ENCODE data around the gene GLYATL2. TPM values are rescaled to one million over a fixed set of nuclear protein-coding genes. Genes with fewer than 3 reads are reported as not detected.

GLYATL2 gene
- total and polyA plus RNA-seq, 8 donors, result not detected

DNA sequence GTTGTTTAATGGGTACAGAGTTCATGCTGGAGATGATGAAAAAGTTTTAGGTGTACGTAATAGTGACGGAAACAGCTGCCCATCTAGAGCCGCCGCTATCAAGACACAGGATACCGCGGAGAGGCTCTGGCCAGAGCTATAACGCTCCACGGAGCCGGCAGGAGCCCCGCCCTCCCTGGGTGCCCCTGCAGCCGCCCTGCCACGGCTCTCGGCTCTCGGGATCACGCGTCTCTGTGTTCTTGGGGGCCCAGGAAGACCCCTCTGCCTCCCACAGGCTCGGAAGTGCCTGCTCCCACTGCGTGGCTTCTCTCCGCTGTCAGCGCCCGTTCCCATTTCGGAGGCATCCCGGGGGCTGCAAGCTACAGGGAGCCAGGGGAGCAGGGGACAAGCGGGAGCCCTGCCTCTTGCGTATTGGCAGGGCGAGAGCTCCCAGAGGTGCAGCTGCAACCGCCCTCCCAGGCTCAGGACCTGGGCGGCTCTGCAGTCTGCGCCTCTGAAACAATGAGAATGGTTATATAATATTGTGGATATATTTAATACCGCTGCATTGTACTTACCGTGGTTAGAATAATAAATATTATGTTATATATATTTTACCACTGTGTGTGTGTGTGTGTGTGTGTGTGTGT lies 13.7 kb downstream of the GLYATL2 start:
- peak in 1 of 4 donors; percentile 57 for ATAC-seq
- DNase-seq, result peak in 1 of 6 donors; percentile 43
- Histone ChIP-seq H3K4me3 (no peak overlapping the region), H3K27me3 (no peaks in the 10 kb centered on the region), H3K9me3 (no peaks in the 10 kb centered on the region), H3K4me1 (no peaks in the 10 kb centered on the region), H3K27ac (no peak overlapping the region), H3K36me3 (no peaks in the 10 kb centered on the region)
- no peak for FAIRE-seq
- TF ChIP-seq, protein P1, sequence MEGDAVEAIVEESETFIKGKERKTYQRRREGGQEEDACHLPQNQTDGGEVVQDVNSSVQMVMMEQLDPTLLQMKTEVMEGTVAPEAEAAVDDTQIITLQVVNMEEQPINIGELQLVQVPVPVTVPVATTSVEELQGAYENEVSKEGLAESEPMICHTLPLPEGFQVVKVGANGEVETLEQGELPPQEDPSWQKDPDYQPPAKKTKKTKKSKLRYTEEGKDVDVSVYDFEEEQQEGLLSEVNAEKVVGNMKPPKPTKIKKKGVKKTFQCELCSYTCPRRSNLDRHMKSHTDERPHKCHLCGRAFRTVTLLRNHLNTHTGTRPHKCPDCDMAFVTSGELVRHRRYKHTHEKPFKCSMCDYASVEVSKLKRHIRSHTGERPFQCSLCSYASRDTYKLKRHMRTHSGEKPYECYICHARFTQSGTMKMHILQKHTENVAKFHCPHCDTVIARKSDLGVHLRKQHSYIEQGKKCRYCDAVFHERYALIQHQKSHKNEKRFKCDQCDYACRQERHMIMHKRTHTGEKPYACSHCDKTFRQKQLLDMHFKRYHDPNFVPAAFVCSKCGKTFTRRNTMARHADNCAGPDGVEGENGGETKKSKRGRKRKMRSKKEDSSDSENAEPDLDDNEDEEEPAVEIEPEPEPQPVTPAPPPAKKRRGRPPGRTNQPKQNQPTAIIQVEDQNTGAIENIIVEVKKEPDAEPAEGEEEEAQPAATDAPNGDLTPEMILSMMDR (IDR thresholded peaks at IDR 0.05), result no peak
- WGBS, 2 donors, result 24 to 36% methylated on average over 28 to 31 of the region's 31 CpGs
- intact Hi-C loops (cut with DNase I), result no loop called here

DNA sequence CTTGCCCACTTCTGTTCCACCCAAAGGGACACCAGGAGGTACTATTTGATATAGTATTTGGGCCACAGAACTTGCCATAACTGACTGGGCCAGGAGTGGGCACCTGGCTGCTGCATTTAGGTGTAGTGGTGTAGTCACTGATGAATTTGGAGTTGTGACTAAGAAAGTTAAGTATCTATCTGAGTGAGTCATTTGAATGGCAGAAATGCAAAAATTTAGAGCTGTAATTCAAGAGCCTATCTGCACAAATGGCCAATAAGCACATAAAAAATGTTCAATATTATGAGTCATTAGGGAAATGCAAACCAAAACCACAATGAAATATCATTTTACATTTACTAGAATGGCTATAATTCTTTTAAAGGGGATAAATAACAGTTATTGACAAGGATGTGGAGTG lies 14.7 kb downstream of the GLYATL2 start:
- TF ChIP-seq, protein P1 (IDR thresholded peaks at IDR 0.05), result no peak
- Histone ChIP-seq H3K9me3 (no peaks in the 10 kb centered on the region), H3K36me3 (no peaks in the 10 kb centered on the region), H3K27me3 (no peaks in the 10 kb centered on the region), H3K4me1 (no peaks in the 10 kb centered on the region), H3K4me3 (no peak overlapping the region), H3K27ac (no peak overlapping the region)
- no peak for FAIRE-seq
- intact Hi-C loops (cut with DNase I), result no loop called here
- ATAC-seq, result no peak
- no peak for DNase-seq

DNA sequence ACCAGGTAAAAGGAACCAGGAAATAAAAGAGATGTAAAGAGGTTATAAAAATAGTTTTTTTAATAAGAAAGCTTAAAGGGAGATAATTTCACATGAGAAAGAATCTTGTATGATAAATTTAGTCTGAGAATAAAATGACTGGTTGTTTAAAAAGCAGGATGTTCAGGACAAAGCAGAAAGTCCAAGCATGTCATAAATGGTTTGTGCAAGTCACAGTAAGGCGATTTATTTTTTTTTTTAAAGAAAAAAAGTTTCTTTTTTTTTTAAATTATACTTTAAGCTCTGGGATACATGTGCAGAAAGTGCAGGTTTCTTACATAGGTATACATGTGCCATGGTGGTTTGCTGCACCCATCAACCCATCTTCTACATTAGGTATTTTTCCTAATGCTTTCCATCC lies 30.8 kb downstream of the GLYATL2 start:
- 62% methylated on average over 1 of the region's 1 CpG for WGBS, 2 donors
- H3K36me3 ChIP-seq, result no peaks in the 10 kb centered on the region
- H3K4me1 ChIP-seq, result no peaks in the 10 kb centered on the region
- no peak overlapping the region for H3K27ac ChIP-seq
- no peaks in the 10 kb centered on the region for H3K9me3 ChIP-seq
- no peak for ATAC-seq
- H3K27me3 ChIP-seq, result no peaks in the 10 kb centered on the region
- H3K4me3 ChIP-seq, result no peak overlapping the region
- DNase-seq, result no peak
- no peak for FAIRE-seq
- intact Hi-C loops (cut with DNase I), result no loop called here
- TF ChIP-seq, protein P1 (IDR thresholded peaks at IDR 0.05), result no peak

DNA sequence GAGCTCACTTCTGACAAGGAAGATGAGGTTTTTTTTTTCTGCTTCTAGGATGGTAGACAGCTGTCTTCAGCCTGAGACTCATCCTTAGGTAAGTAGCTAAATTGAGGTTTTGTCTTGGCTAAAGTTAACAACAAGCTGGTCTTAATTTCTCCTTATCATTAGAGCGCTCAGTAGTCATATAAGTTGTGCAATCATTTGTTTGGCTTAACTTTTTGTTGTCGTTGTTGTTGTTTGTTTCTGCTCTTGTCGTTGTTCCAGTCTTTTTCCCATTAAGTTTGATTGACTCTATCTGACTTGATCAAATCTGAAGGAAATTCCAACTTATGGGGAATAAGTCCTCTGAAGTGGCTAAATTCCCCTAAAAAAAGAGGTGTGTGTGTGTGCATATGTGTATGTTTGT lies 33.0 kb downstream of the GLYATL2 start:
- Histone ChIP-seq H3K4me1 (no peaks in the 10 kb centered on the region), H3K36me3 (no peaks in the 10 kb centered on the region), H3K4me3 (no peak overlapping the region), H3K9me3 (no peaks in the 10 kb centered on the region), H3K27me3 (no peaks in the 10 kb centered on the region), H3K27ac (no peak overlapping the region)
- ATAC-seq (no peak), FAIRE-seq (no peak), DNase-seq (no peak)
- WGBS, 2 donors, result 63 to 66% methylated on average over 3 of the region's 3 CpGs
- intact Hi-C loops (cut with DNase I), result no loop called here
- TF ChIP-seq, protein P1 (IDR thresholded peaks at IDR 0.05), result no peak

DNA sequence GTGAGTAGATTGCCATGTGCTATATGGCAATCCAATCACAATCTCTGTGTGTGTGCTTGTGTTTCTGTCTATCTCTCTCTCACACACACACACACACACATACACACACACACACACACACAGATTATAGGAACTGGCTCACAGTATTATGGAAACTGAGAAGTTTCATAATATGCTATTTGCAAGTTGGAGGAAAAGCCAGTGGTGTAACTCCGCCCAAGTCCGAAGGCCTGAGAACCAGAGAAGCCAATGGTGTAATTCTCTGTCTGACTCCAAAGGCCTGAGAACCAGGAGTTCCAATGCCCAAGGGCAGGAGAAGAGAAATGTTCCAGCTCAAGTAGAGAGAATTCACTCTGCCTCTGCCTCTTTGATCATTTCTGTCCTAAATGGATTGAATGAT lies 37.2 kb downstream of the GLYATL2 start:
- H3K4me3 ChIP-seq, result no peak overlapping the region
- no peak for ATAC-seq
- TF ChIP-seq, protein P1 (IDR thresholded peaks at IDR 0.05), result no peak
- no peaks in the 10 kb centered on the region for H3K9me3 ChIP-seq
- 85 to 90% methylated on average over 2 of the region's 2 CpGs for whole genome bisulfite sequencing, 2 donors
- H3K27me3 ChIP-seq, result no peaks in the 10 kb centered on the region
- no peaks in the 10 kb centered on the region for H3K36me3 ChIP-seq
- intact Hi-C loops (cut with DNase I), result no loop called here
- no peak for DNase-seq
- H3K4me1 ChIP-seq, result no peaks in the 10 kb centered on the region
- H3K27ac ChIP-seq, result no peak overlapping the region
- no peak for FAIRE-seq

Data from pancreas (tissue), 10 donors.